HG02571 (cell line): ENCODE results near the gene TTLL11.

Experiments
- ATAC-seq: cut with Tn5 transposase; IDR thresholded peaks from one replicate; pipeline ENCODE4 v1.9.1; 2021; ENCODE audit warnings: mild to moderate bottlenecking, moderate library complexity; ENCODE audit not compliant: unreplicated experiment

Gene TTLL11

GRCh38 chr9:122110100-122110833, 17.2 kb upstream of the TTLL11 start:
- ATAC-seq: no peak

- no peak for ATAC-seq
These were observed 16.1 kb upstream of the TTLL11 start for GRCh38 chr9:122109035-122109813.

- ATAC-seq: no peak
These were observed 14.2 kb upstream of the TTLL11 start for GRCh38 chr9:122107291-122107805.

- ATAC-seq: no peak
These were observed 13.5 kb upstream of the TTLL11 start for GRCh38 chr9:122106576-122106975.

GRCh38 chr9:122103985-122104384, 10.9 kb upstream of the TTLL11 start:
- ATAC-seq: no peak

- no peak for ATAC-seq
These were observed 9.0 kb upstream of the TTLL11 start for GRCh38 chr9:122102156-122102555.

GRCh38 chr9:122100756-122101155, 7.6 kb upstream of the TTLL11 start:
- no peak for ATAC-seq

GRCh38 chr9:122099271-122099869, 6.3 kb upstream of the TTLL11 start:
- no peak for ATAC-seq

GRCh38 chr9:122097679-122098315, 4.7 kb upstream of the TTLL11 start:
- ATAC-seq: no peak

GRCh38 chr9:122096620-122097415, 3.7 kb upstream of the TTLL11 start:
- ATAC-seq: no peak

- ATAC-seq: no peak
These were observed 2.1 kb upstream of the TTLL11 start for GRCh38 chr9:122095010-122095767.

GRCh38 chr9:122091682-122092592, 1.2 kb downstream of the TTLL11 start:
- ATAC-seq: no peak

- no peak for ATAC-seq
These were observed 2.1 kb downstream of the TTLL11 start for GRCh38 chr9:122090981-122091380.

GRCh38 chr9:122090287-122090883, 2.7 kb downstream of the TTLL11 start:
- no peak for ATAC-seq

- ATAC-seq: no peak
These were observed 4.0 kb downstream of the TTLL11 start for GRCh38 chr9:122088880-122089706.

- ATAC-seq: no peak
These were observed 5.5 kb downstream of the TTLL11 start for GRCh38 chr9:122087406-122088200.

GRCh38 chr9:122086873-122087272, 6.2 kb downstream of the TTLL11 start:
- ATAC-seq: no peak
